Measurements from ENCODE around the gene PLEKHJ1.

Gene PLEKHJ1

DNA sequence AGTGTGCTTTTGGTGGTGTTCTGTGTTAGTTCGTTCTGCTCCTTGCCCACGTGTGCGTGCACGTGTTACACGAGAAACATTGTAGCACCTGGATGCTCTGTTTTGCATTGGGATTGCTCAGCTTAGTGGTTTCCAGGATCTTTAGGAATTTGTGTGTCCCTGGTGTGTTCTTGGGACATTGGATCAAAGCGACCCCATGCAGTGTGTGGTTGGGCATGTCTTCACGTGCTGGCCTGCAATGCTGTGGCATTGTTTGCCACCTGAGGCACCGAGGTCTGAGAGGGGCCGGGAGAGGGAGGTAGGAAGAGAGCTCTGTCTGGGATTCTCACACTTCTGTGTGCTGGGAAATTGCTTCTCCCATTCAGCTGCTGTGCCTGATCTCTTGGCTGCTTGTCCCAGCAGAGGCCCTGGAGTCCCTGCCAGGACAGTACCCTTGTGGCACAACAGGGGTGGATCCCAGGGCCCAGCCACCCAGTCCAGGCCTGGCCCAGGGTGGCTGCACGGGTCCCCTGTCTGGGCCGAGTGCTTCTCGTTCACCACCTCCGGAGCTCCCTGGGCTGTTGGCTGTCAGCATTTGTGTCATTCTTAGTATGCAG, 11.3 kb downstream of the PLEKHJ1 start:
- POLR2A ChIA-PET, result no interaction called here
- CTCF ChIA-PET, result no interaction called here
- no peak for DNase-seq (ENCODE audit: extremely low spot score)

DNA sequence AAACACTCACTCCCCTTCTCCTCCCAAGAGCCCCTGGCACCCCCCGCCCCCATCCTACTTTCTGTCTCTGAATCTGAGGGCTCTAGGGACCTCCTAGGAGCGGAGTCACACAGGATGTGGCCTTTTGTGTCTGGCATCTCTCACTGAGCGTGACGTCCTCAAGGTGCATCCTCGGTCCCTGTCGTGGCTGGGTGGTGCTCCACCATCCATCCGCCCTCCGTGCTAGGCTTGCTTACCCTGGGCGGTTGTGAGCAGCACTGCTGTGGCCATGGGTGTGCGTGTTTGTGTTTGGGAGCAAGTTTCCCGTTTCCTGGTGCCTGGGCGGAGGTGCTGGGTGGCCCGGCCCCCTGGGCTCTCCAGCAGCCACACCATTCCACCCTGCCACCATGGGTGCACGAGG, 12.2 kb downstream of the PLEKHJ1 start:
- POLR2A ChIA-PET, result no interaction called here
- TF ChIP-seq SUZ12 (IDR thresholded peaks at IDR 0.05), result no peak
- no peak for TF ChIP-seq L3MBTL2 (conservative IDR thresholded peaks at IDR 0.05)
- TF ChIP-seq ELF4 (IDR thresholded peaks at IDR 0.05), result no peak
- TF ChIP-seq TARDBP (IDR thresholded peaks at IDR 0.05), result no peak
- TF ChIP-seq ARNT (IDR thresholded peaks at IDR 0.05), result no peak
- no peak for TF ChIP-seq SP1 (IDR thresholded peaks at IDR 0.05)
- no peak for TF ChIP-seq NFRKB (IDR thresholded peaks at IDR 0.05)
- no peak for TF ChIP-seq FOXM1 (IDR thresholded peaks at IDR 0.05; ENCODE audit: borderline replicate concordance)
- CTCF ChIA-PET, result no interaction called here
- no peak for DNase-seq (ENCODE audit: extremely low spot score)

More for the DNA sequence above, 11.3 kb downstream of the PLEKHJ1 start:
- TF ChIP-seq BHLHE40 (IDR thresholded peaks at IDR 0.05; ENCODE audit: borderline replicate concordance) (no peak), TARDBP (IDR thresholded peaks at IDR 0.05) (no peak), ZNF384 (IDR thresholded peaks at IDR 0.05) (no peak), NFRKB (IDR thresholded peaks at IDR 0.05) (no peak), L3MBTL2 (conservative IDR thresholded peaks at IDR 0.05) (no peak), SUZ12 (IDR thresholded peaks at IDR 0.05) (no peak)

DNA sequence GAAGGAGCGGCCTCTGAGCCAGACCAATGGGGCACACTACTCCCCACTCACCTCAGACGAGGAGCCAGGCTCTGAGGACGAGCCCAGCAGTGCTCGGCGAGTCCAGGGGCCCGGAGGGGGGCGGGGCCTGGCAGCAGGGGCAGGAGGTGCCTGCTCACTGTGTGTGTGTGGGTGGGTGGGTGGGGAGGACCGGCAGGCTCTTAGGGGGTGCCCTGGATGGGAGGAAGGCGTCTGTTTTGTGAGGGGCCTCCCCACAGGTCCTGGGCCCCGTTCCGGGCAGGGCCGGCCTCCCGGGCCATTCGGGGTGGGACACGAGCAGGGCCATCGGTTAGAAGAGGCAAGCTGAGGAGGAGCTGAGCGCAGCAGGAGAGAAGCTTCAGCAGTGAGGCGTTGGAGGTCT, 12.7 kb downstream of the PLEKHJ1 start:
- ChIA-PET CTCF (no interaction called here), POLR2A (no interaction called here)
- DNase-seq (ENCODE audit: extremely low spot score), result no peak
- TF ChIP-seq HDGF (IDR thresholded peaks at IDR 0.05; ENCODE audit: borderline replicate concordance), result no peak
- TF ChIP-seq TARDBP (IDR thresholded peaks at IDR 0.05), result no peak
- no peak for TF ChIP-seq FOXM1 (IDR thresholded peaks at IDR 0.05; ENCODE audit: borderline replicate concordance)
- no peak for TF ChIP-seq FOXK2 (IDR thresholded peaks at IDR 0.05)
- TF ChIP-seq ARNT (IDR thresholded peaks at IDR 0.05), result no peak
- no peak for TF ChIP-seq LEF1 (IDR thresholded peaks at IDR 0.05; ENCODE audit: borderline replicate concordance)
- TF ChIP-seq SUZ12 (IDR thresholded peaks at IDR 0.05), result no peak
- no peak for TF ChIP-seq FOXA1 (IDR thresholded peaks at IDR 0.05)
- no peak for TF ChIP-seq CTBP1 (IDR thresholded peaks at IDR 0.05; ENCODE audit: borderline replicate concordance)
- no peak for TF ChIP-seq ZNF384 (IDR thresholded peaks at IDR 0.05)
- TF ChIP-seq L3MBTL2 (conservative IDR thresholded peaks at IDR 0.05), result no peak
- no peak for TF ChIP-seq BHLHE40 (IDR thresholded peaks at IDR 0.05; ENCODE audit: borderline replicate concordance)
- no peak for TF ChIP-seq NFRKB (IDR thresholded peaks at IDR 0.05)
- TF ChIP-seq ELF4 (IDR thresholded peaks at IDR 0.05), result no peak
- no peak for TF ChIP-seq SP1 (IDR thresholded peaks at IDR 0.05)

DNA sequence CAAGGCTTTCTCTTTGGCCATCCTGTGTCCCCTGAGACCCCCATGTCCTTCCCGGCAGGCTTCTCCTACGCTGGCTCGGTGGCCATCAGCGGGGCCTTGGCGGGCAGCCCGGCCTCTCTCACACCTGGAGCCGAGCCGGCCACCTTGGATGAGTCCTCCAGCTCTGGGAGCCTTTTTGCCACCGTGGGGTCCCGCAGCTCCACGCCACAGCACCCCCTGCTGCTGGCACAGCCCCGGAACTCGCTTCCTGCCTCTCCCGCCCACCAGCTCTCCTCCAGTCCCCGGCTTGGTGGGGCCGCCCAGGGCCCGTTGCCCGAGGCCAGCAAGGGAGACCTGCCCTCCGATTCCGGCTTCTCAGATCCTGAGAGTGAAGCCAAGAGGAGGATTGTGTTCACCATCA, 14.2 kb downstream of the PLEKHJ1 start:
- TF ChIP-seq LEF1 (IDR thresholded peaks at IDR 0.05; ENCODE audit: borderline replicate concordance) (no peak), ELF4 (IDR thresholded peaks at IDR 0.05) (no peak), SP1 (IDR thresholded peaks at IDR 0.05) (no peak), NFRKB (IDR thresholded peaks at IDR 0.05) (no peak), BHLHE40 (IDR thresholded peaks at IDR 0.05; ENCODE audit: borderline replicate concordance) (no peak), CTBP1 (IDR thresholded peaks at IDR 0.05; ENCODE audit: borderline replicate concordance) (no peak), HDGF (IDR thresholded peaks at IDR 0.05; ENCODE audit: borderline replicate concordance) (no peak), ZNF384 (IDR thresholded peaks at IDR 0.05) (no peak), SUZ12 (IDR thresholded peaks at IDR 0.05) (no peak), FOXA1 (IDR thresholded peaks at IDR 0.05) (no peak), ARNT (IDR thresholded peaks at IDR 0.05) (no peak)
- TF ChIP-seq, protein P1, sequence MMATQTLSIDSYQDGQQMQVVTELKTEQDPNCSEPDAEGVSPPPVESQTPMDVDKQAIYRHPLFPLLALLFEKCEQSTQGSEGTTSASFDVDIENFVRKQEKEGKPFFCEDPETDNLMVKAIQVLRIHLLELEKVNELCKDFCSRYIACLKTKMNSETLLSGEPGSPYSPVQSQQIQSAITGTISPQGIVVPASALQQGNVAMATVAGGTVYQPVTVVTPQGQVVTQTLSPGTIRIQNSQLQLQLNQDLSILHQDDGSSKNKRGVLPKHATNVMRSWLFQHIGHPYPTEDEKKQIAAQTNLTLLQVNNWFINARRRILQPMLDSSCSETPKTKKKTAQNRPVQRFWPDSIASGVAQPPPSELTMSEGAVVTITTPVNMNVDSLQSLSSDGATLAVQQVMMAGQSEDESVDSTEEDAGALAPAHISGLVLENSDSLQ (IDR thresholded peaks at IDR 0.05), result no peak
- no peak for DNase-seq (ENCODE audit: extremely low spot score)
- ChIA-PET CTCF (interaction anchor here (0.6 kb wide), 2 partner anchors 9 to 307 kb away, joined by 3 read pairs; no protein-coding TSS in a partner anchor), POLR2A (no interaction called here)

GRCh38 chr19:2221250-2221831, 14.8 kb downstream of the PLEKHJ1 start:
- ChIA-PET POLR2A (no interaction called here), CTCF (interaction anchor here (0.6 kb wide), 1 partner anchor 10 kb away, joined by 3 read pairs; no protein-coding TSS in a partner anchor)
- no peak for DNase-seq (ENCODE audit: extremely low spot score)

DNA sequence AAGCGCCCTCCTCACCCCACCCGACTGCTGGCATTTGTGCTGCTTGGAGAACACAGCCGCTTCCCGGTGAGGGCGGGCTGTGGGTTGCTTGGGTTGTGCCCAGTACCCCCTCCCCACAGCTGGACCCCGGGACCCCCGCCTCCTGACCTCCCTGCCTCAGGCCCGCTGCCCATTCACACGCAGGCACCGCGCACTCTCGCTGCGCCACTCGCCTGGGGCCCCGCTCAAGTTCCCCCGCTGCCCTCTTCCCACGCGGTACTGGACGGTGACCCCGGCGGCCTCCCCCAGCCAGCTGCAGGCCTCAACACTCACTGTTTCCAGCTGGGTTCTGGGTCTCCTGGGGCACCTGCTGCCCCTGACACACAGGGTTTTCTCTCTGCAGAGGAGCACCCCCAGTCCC, 16.4 kb downstream of the PLEKHJ1 start:
- TF ChIP-seq BHLHE40 (IDR thresholded peaks at IDR 0.05; ENCODE audit: borderline replicate concordance) (no peak), NFRKB (IDR thresholded peaks at IDR 0.05) (no peak), FOXM1 (IDR thresholded peaks at IDR 0.05; ENCODE audit: borderline replicate concordance) (no peak), ELF4 (IDR thresholded peaks at IDR 0.05) (no peak)
- TF ChIP-seq, protein P1 (IDR thresholded peaks at IDR 0.05), result no peak
- DNase-seq (ENCODE audit: extremely low spot score), result no peak
- ChIA-PET POLR2A (no interaction called here), CTCF (no interaction called here)

More at GRCh38 chr19:2221250-2221831, 14.8 kb downstream of the PLEKHJ1 start:
- TF ChIP-seq ARNT (IDR thresholded peaks at IDR 0.05) (no peak), ZNF384 (IDR thresholded peaks at IDR 0.05) (no peak), FOXA1 (IDR thresholded peaks at IDR 0.05) (no peak), HDGF (IDR thresholded peaks at IDR 0.05; ENCODE audit: borderline replicate concordance) (no peak), SP1 (IDR thresholded peaks at IDR 0.05) (no peak), SUZ12 (IDR thresholded peaks at IDR 0.05) (no peak), BHLHE40 (IDR thresholded peaks at IDR 0.05; ENCODE audit: borderline replicate concordance) (no peak), NFRKB (IDR thresholded peaks at IDR 0.05) (no peak), FOXK2 (IDR thresholded peaks at IDR 0.05) (no peak), LEF1 (IDR thresholded peaks at IDR 0.05; ENCODE audit: borderline replicate concordance) (no peak), ELF4 (IDR thresholded peaks at IDR 0.05) (no peak), CTBP1 (IDR thresholded peaks at IDR 0.05; ENCODE audit: borderline replicate concordance) (no peak), TARDBP (IDR thresholded peaks at IDR 0.05) (no peak), FOXM1 (IDR thresholded peaks at IDR 0.05; ENCODE audit: borderline replicate concordance) (no peak), L3MBTL2 (conservative IDR thresholded peaks at IDR 0.05) (no peak)
- TF ChIP-seq, protein P1 (IDR thresholded peaks at IDR 0.05), result no peak
